K562 (cell line): ENCODE results near the gene TAL1. TPM values are rescaled to one million over a fixed set of nuclear protein-coding genes. Genes with fewer than 3 reads are reported as not detected.

Experiments used
- ARNT ChIP-seq, 2 experiments: fragments of 450-650 bp; IDR thresholded peaks; 2 replicates each; pipeline ENCODE4 v1.6.1; 2016; ENCODE audit warnings: mild to moderate bottlenecking in 1 of 2
- BACH1 ChIP-seq: fragments of 200-800 bp; sonication (Bioruptor generic); IDR thresholded peaks from 2 replicates; pipeline ENCODE4 v1.6.1; 2016; ENCODE audit warnings: missing genetic modification characterization, missing compliant biosample characterization
- CREBBP ChIP-seq: IDR thresholded peaks from one replicate; pipeline ENCODE4 v1.6.1; 2012; ENCODE audit warnings: low read depth, mild to moderate bottlenecking, control low read depth, inconsistent platforms, low read length
- DNMT1 ChIP-seq: fragments of 450-650 bp; IDR thresholded peaks from 2 replicates; pipeline ENCODE4 v1.6.1; 2016; ENCODE audit warnings: antibody characterized with exemption, mild to moderate bottlenecking
- ILF3 ChIP-seq: fragments of 450-650 bp; IDR thresholded peaks from 2 replicates; pipeline ENCODE4 v1.6.1; 2018; ENCODE audit warnings: antibody characterized with exemption, mild to moderate bottlenecking, moderate library complexity, borderline replicate concordance
- MCM3 ChIP-seq: fragments of 450-650 bp; IDR thresholded peaks from 2 replicates; pipeline ENCODE4 v1.6.1; 2016
- PBX2 ChIP-seq, 2 experiments: IDR thresholded peaks in 1 of 2; conservative IDR thresholded peaks in 1 of 2; 2 replicates each; pipeline ENCODE4 v1.6.1; 2016; ENCODE audit warnings: low read depth in 2 of 2, mild to moderate bottlenecking in 1 of 2, missing compliant biosample characterization in 1 of 2, missing genetic modification characterization in 1 of 2, moderate library complexity in 1 of 2
- PRDM10 ChIP-seq: fragments of 450-650 bp; IDR thresholded peaks from 2 replicates; pipeline ENCODE4 v1.6.1; 2018; ENCODE audit not compliant: partially characterized antibody
- RBBP5 ChIP-seq: fragments of 200-600 bp; sonication (generic); IDR thresholded peaks from 2 replicates; pipeline ENCODE4 v1.6.1; 2012; ENCODE audit warnings: borderline replicate concordance, mild to moderate bottlenecking, low read length, control low read depth, inconsistent platforms; ENCODE audit not compliant: insufficient read depth, poor library complexity, severe bottlenecking
- RFX7 ChIP-seq: fragments of 250-450 bp; sonication (Bioruptor Pico); IDR thresholded peaks from 2 replicates; pipeline ENCODE4 v1.5.1; 2021; ENCODE audit warnings: mild to moderate bottlenecking
- TCF7 ChIP-seq: sonication (generic); IDR thresholded peaks from 2 replicates; pipeline ENCODE4 v1.6.1; 2016; ENCODE audit warnings: antibody characterized with exemption, borderline replicate concordance
- ZBTB11 ChIP-seq, 3 experiments: fragments of 200-800 bp in 1 of 3; fragments of 250-450 bp in 1 of 3; fragments of 450-650 bp in 1 of 3; sonication (Bioruptor Pico) in 1 of 3; sonication (Bioruptor generic) in 1 of 3; formaldehyde crosslinking in 1 of 3; IDR thresholded peaks; 2 replicates each; pipeline versions ENCODE4 v1.6.1 to v1.8.0; 2016 to 2022; ENCODE audit warnings: mild to moderate bottlenecking in 2 of 3, missing genetic modification characterization in 2 of 3, missing compliant biosample characterization in 1 of 3, moderate library complexity in 1 of 3
- ZFP1 ChIP-seq: fragments of 450-650 bp; formaldehyde crosslinking; IDR thresholded peaks from 2 replicates; pipeline ENCODE4 v1.4.0; 2020; ENCODE audit warnings: mild to moderate bottlenecking, mixed read lengths
- ZNF143 ChIP-seq: sonication (generic); formaldehyde crosslinking; IDR thresholded peaks from 2 replicates; pipeline ENCODE4 v1.9.0; 2022; ENCODE audit warnings: mild to moderate bottlenecking, missing genetic modification reagents
- ZNF780A ChIP-seq: fragments of 250-450 bp; sonication (Bioruptor Pico); IDR thresholded peaks from 2 replicates; pipeline ENCODE4 v1.5.0; 2021; ENCODE audit warnings: mild to moderate bottlenecking
- polyA plus RNA-seq, 8 experiments: library from polyadenylated mRNA; depleted of rRNA in 4 of 8; stranded (reverse) in 5 of 8; unstranded in 3 of 8; fragments of >200 nt; fragmentation: Nextera tagmentation in 2 of 8; fragmentation: Illumina TruSeq in 1 of 8; extraction: Ambion mirVana in 2 of 8; extraction: Trizol in 1 of 8; gene quantifications; 2 replicates each; pipeline versions ENCODE4 v1.2.1 to v1.2.3, GENCODE V29; 2011 to 2014; ENCODE audit warnings: inconsistent platforms in 1 of 8, missing spikeins in 1 of 8
- total RNA-seq, 7 experiments: library from RNA; depleted of rRNA in 6 of 7; stranded (reverse); fragments of >200 nt in 6 of 7; fragmentation: Illumina TruSeq in 2 of 7; extraction: Trizol in 2 of 7; gene quantifications; 2 replicates each; pipeline versions ENCODE4 v1.2.1 to v1.2.3, GENCODE V29; 2011 to 2021; ENCODE audit warnings: low replicate concordance in 1 of 7

TAL1 gene
- total and polyA plus RNA-seq, 9 of the 15 experiments (the other 6 are each of a cell fraction or from before 2014, with no cell fraction given), result 18.5 to 106 (median 59.7) TPM

- TF ChIP-seq PBX2 (CRISPR knock-in tag; IDR thresholded peaks at IDR 0.05; ENCODE audit: low read depth), result peak; percentile 6; the same call in 1 of the 2 replicates
- peak; percentile 62; the same call in 1 of the 2 replicates for TF ChIP-seq PBX2 (tag; conservative IDR thresholded peaks at IDR 0.05; ENCODE audit: low read depth)
- TF ChIP-seq PRDM10, result no peak
- no peak for TF ChIP-seq MCM3
- TF ChIP-seq ARNT (IDR thresholded peaks at IDR 0.05), result peak; percentile 98 to 100
- TF ChIP-seq ILF3, result no peak; the same call in 1 of the 2 replicates
- TF ChIP-seq RFX7 (CRISPR knock-in tag), result peak; percentile 85
- TF ChIP-seq TCF7, result peak; percentile 92
- TF ChIP-seq ZBTB11 (CRISPR knock-in tag; IDR thresholded peaks at IDR 0.05), result peak in 1 of 3 experiments; percentile 94; a peak in 2 of 6 replicates
- no peak for TF ChIP-seq DNMT1
- TF ChIP-seq ZNF780A, result no peak
- TF ChIP-seq ZNF143 (CRISPR knock-in tag), result peak; percentile 58; the same call in 1 of the 2 replicates
- peak; percentile 72; the same call in 1 of the 2 replicates for TF ChIP-seq ZFP1
- peak; percentile 75 for TF ChIP-seq RBBP5
- no peak for TF ChIP-seq CREBBP
- TF ChIP-seq BACH1 (tag), result peak; percentile 91
Measured at GRCh38 chr1:47181095-47181954, 50.7 kb downstream of the TAL1 start (continued).
